ENCODE results near the gene POLR2F.

The POLR2F gene

GRCh38 chr22:37979782-37980181 is 26.3 kb downstream of the POLR2F start:
- no peak for TF ChIP-seq CTCF (IDR thresholded peaks at IDR 0.05)
- no peak for TF ChIP-seq ZFX (IDR thresholded peaks at IDR 0.05; ENCODE audit: borderline replicate concordance)
- no peak overlapping the region for H3K27ac ChIP-seq

GRCh38 chr22:37981282-37982011 is 27.9 kb downstream of the POLR2F start:
- TF ChIP-seq CTCF (IDR thresholded peaks at IDR 0.05) (no peak), ZFX (IDR thresholded peaks at IDR 0.05; ENCODE audit: borderline replicate concordance) (no peak)
- H3K27ac ChIP-seq = no peak overlapping the region

GRCh38 chr22:37982151-37982785 is 28.8 kb downstream of the POLR2F start:
- H3K27ac ChIP-seq = no peak overlapping the region
- TF ChIP-seq ZFX (IDR thresholded peaks at IDR 0.05; ENCODE audit: borderline replicate concordance) (no peak), CTCF (IDR thresholded peaks at IDR 0.05) (no peak)

- TF ChIP-seq CTCF (IDR thresholded peaks at IDR 0.05) (peak; percentile 49), ZFX (IDR thresholded peaks at IDR 0.05; ENCODE audit: borderline replicate concordance) (no peak)
- H3K27ac ChIP-seq = no peak overlapping the region
Measured at GRCh38 chr22:37982938-37983859, 29.7 kb downstream of the POLR2F start.

- TF ChIP-seq ZFX (IDR thresholded peaks at IDR 0.05; ENCODE audit: borderline replicate concordance) = no peak
- TF ChIP-seq CTCF (IDR thresholded peaks at IDR 0.05) = no peak
- H3K27ac ChIP-seq = no peak within 1 kb of the TSS
Measured at GRCh38 chr22:37983860-37984791, 30.6 kb downstream of the POLR2F start, which contains the start of gene SOX10. Gene SOX10 (minus strand): TSS chr22:37984555. CDS start chr22:37983784, 771 bp downstream.

GRCh38 chr22:37985050-37985585 is 31.6 kb downstream of the POLR2F start:
- no peak overlapping the region for H3K27ac ChIP-seq
- TF ChIP-seq ZFX (IDR thresholded peaks at IDR 0.05; ENCODE audit: borderline replicate concordance) (no peak), CTCF (IDR thresholded peaks at IDR 0.05) (no peak)

Measured in 22Rv1 (cell line).